Thyroid gland (tissue), 4 donors: ENCODE results near the gene CCNE1. TPM values are rescaled to one million over a fixed set of nuclear protein-coding genes. Genes with fewer than 3 reads are reported as not detected.

Source experiments
- DNase-seq, 2 donors: peaks; one replicate each; pipeline ENCODE4 v3.0.0-alpha.2; 2019
- H3K27ac ChIP-seq, 3 donors: fragments of 200-600 bp; sonication (generic); 1 replicate in 2 of 3; 2 replicates in 1 of 3; pipeline ENCODE4 v1.5.1; 2016 to 2019; ENCODE audit warnings: mild to moderate bottlenecking in 1 of 3, moderate library complexity in 1 of 3
- H3K27me3 ChIP-seq: fragments of 200-600 bp; sonication (generic); one replicate; pipeline ENCODE4 v1.5.1; 2019
- H3K36me3 ChIP-seq, 2 donors: fragments of 200-600 bp; sonication (generic); one replicate each; pipeline ENCODE4 v1.5.1; 2016 to 2019
- H3K4me1 ChIP-seq, 2 donors: fragments of 200-600 bp; sonication (generic); one replicate each; pipeline ENCODE4 v1.5.1; 2017 to 2019
- H3K4me3 ChIP-seq, 3 donors: fragments of 200-600 bp; sonication (generic); replicated peaks in 1 of 3; 1 replicate in 2 of 3; 2 replicates in 1 of 3; pipeline ENCODE4 v1.5.1; 2016; ENCODE audit warnings: mild to moderate bottlenecking in 1 of 3
- H3K9me3 ChIP-seq: fragments of 200-600 bp; sonication (generic); one replicate; pipeline ENCODE4 v1.5.1; 2017
- CTCF ChIP-seq, 6 experiments: fragments of 200-600 bp in 3 of 6; fragments of 450-650 bp in 3 of 6; sonication (generic) in 3 of 6; IDR thresholded peaks; one replicate each; pipeline ENCODE4 v1.5.1; 2016 to 2019; ENCODE audit warnings: antibody characterized with exemption in 6 of 6, mild to moderate bottlenecking in 2 of 6, inconsistent platforms in 1 of 6, moderate library complexity in 1 of 6
- POLR2A ChIP-seq, 2 donors: fragments of 450-650 bp; IDR thresholded peaks; one replicate each; pipeline ENCODE4 v1.6.1; 2017; ENCODE audit warnings: antibody characterized with exemption in 2 of 2, mild to moderate bottlenecking in 2 of 2, moderate library complexity in 1 of 2
- WGBS, 2 donors: methylation state at CpG; one replicate each; pipeline ENCODE4 v1.1.5; 2017; 5-methylcytosine and 5-hydroxymethylcytosine counted together
- intact Hi-C: fragments of 100-400 bp; cut with DNase I; formaldehyde crosslinking; loops from one replicate; pipeline ENCODE4 v1.15.1; 2023
- total RNA-seq, 4 donors: library from RNA; depleted of rRNA; stranded (reverse); fragments of >200 nt; gene quantifications; one replicate each; pipeline ENCODE4 v1.2.3, GENCODE V29; 2016

The CCNE1 gene
- total RNA-seq, 4 donors from 2014 or later: 1.2 to 5.3 (median 3.0) TPM

GRCh38 chr19:29843180-29844051, 31.6 kb downstream of the CCNE1 start:
- 5 to 14% methylated on average over 18 to 36 of the region's 48 CpGs for whole genome bisulfite sequencing, 2 donors
- H3K27me3 ChIP-seq: no peaks in the 10 kb centered on the region
- intact Hi-C loops: loop anchor here (5.0 kb wide), 1 partner anchor 36 kb away; no protein-coding TSS in a partner anchor
- H3K9me3 ChIP-seq: no peaks in the 10 kb centered on the region
- DNase-seq: peak; percentile 72 to 76
- peak overlapping the region in 1 of 3 donors; percentile 86 for H3K27ac ChIP-seq
- no peaks in the 10 kb centered on the region for H3K36me3 ChIP-seq
- peak overlapping the region in 1 of 3 donors; percentile 33 for H3K4me3 ChIP-seq
- TF ChIP-seq POLR2A (IDR thresholded peaks at IDR 0.05) (no peak), CTCF (IDR thresholded peaks at IDR 0.05) (no peak)
- peaks cover 16 to 23% of the 10 kb centered on the region in 2 donors for H3K4me1 ChIP-seq

- Histone ChIP-seq H3K4me1 (peaks cover 16 to 23% of the 10 kb centered on the region in 2 donors), H3K27ac (peak overlapping the region; percentile 76 to 86 (median 79)), H3K36me3 (no peaks in the 10 kb centered on the region), H3K27me3 (no peaks in the 10 kb centered on the region), H3K4me3 (peak overlapping the region; percentile 31 to 86 (median 62)), H3K9me3 (no peaks in the 10 kb centered on the region)
- intact Hi-C loops: loop anchor here (5.0 kb wide), 1 partner anchor 38 kb away; no protein-coding TSS in a partner anchor
- TF ChIP-seq CTCF (IDR thresholded peaks at IDR 0.05) (no peak), POLR2A (IDR thresholded peaks at IDR 0.05) (peak in 1 of 2 donors; percentile 69)
- peak; percentile 95 to 96 for DNase-seq
- 0% methylated on average over 1 to 13 of the region's 49 CpGs for WGBS, 2 donors
These were observed 33.2 kb downstream of the CCNE1 start for GRCh38 chr19:29844891-29845573.

GRCh38 chr19:29845574-29846176, 33.9 kb downstream of the CCNE1 start:
- Histone ChIP-seq H3K36me3 (no peaks in the 10 kb centered on the region), H3K9me3 (no peaks in the 10 kb centered on the region), H3K4me1 (peaks cover 16 to 23% of the 10 kb centered on the region in 2 donors), H3K27me3 (no peaks in the 10 kb centered on the region), H3K4me3 (peak overlapping the region; percentile 31 to 86 (median 62)), H3K27ac (peak overlapping the region in 2 of 3 donors; percentile 79 to 86)
- TF ChIP-seq POLR2A (IDR thresholded peaks at IDR 0.05) (no peak), CTCF (IDR thresholded peaks at IDR 0.05) (no peak)
- WGBS, 2 donors: 2% methylated on average over 22 of the region's 22 CpGs
- intact Hi-C loops: no loop called here
- peak in 1 of 2 donors; percentile 31 for DNase-seq

GRCh38 chr19:29849208-29849607, 37.4 kb downstream of the CCNE1 start:
- no peak for TF ChIP-seq POLR2A (IDR thresholded peaks at IDR 0.05)
- TF ChIP-seq CTCF (IDR thresholded peaks at IDR 0.05): no peak
- no peak for DNase-seq
- no peaks in the 10 kb centered on the region for H3K36me3 ChIP-seq
- intact Hi-C loops: no loop called here
- H3K4me1 ChIP-seq: peaks cover 4 to 5% of the 10 kb centered on the region in 2 donors
- WGBS, 2 donors: 81 to 82% methylated on average over 2 of the region's 2 CpGs
- no peaks in the 10 kb centered on the region for H3K9me3 ChIP-seq
- H3K27me3 ChIP-seq: no peaks in the 10 kb centered on the region
- no peak overlapping the region for H3K4me3 ChIP-seq
- H3K27ac ChIP-seq: no peak overlapping the region
